HFF-Myc (cell line): Measurements from ENCODE around the gene PXMP4.

Source experiments
- DNase-seq: peaks from one replicate; pipeline ENCODE4 v3.0.0-alpha.2; 2011; ENCODE audit warnings: low read depth; ENCODE audit errors: extremely low read depth
- H3K4me3 ChIP-seq: replicated peaks from 2 replicates; pipeline ENCODE4 v1.5.1; 2011; ENCODE audit warnings: low read depth, mild to moderate bottlenecking, control low read depth, low read length
- TF ChIP-seq, protein P1 (sequence below): IDR thresholded peaks from 2 replicates; pipeline ENCODE4 v1.5.1; 2012; ENCODE audit warnings: mild to moderate bottlenecking, low read depth, low read length, control low read depth; ENCODE audit errors: missing control alignments

PXMP4 gene

DNA sequence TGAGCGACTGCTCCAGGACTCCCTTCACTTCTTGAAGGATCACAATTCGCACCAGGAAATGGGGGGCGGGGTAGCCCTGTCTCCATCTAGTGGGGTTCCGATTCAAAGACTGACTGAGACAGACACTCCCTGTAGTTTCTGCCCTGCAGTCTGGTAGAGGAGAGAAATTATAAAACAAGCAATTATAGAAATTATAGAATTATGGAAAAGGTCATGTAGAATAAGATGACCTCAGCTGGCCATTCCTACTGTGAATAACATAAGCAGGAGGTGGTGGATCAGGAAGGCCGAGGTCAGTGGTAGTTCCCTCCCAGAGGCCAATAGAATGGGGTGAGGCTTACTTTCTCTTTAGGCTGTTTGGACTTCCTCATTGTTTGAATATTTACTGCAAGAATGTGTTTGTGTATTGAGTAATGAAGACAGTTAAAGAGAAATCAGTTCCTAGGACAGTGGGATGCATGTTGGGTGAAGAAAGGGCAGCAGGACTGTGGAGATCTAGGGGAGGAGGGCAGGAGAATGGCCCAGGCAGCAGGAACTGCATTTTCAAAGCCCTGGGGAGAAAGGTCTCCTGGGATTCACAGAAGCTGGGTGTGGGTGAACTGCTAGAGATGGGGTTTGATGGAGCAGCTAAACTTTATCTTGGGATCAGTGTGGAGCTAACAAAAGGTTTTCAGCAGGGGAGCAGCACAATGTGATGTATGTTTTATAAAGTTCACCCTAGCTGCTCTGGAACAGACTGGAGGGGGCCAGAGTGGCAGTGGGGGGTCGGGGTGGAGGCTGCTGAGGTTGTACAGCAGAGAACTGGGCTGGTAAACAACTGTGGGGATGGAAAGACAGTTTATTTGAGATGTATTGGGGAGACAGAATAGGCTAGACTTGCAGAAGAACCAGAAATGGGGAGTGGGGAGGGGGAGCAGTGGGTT, 13.8 kb upstream of the PXMP4 start:
- H3K4me3 ChIP-seq, result no peak overlapping the region
- no peak for DNase-seq
- TF ChIP-seq, protein P1, sequence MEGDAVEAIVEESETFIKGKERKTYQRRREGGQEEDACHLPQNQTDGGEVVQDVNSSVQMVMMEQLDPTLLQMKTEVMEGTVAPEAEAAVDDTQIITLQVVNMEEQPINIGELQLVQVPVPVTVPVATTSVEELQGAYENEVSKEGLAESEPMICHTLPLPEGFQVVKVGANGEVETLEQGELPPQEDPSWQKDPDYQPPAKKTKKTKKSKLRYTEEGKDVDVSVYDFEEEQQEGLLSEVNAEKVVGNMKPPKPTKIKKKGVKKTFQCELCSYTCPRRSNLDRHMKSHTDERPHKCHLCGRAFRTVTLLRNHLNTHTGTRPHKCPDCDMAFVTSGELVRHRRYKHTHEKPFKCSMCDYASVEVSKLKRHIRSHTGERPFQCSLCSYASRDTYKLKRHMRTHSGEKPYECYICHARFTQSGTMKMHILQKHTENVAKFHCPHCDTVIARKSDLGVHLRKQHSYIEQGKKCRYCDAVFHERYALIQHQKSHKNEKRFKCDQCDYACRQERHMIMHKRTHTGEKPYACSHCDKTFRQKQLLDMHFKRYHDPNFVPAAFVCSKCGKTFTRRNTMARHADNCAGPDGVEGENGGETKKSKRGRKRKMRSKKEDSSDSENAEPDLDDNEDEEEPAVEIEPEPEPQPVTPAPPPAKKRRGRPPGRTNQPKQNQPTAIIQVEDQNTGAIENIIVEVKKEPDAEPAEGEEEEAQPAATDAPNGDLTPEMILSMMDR, result no peak

DNA sequence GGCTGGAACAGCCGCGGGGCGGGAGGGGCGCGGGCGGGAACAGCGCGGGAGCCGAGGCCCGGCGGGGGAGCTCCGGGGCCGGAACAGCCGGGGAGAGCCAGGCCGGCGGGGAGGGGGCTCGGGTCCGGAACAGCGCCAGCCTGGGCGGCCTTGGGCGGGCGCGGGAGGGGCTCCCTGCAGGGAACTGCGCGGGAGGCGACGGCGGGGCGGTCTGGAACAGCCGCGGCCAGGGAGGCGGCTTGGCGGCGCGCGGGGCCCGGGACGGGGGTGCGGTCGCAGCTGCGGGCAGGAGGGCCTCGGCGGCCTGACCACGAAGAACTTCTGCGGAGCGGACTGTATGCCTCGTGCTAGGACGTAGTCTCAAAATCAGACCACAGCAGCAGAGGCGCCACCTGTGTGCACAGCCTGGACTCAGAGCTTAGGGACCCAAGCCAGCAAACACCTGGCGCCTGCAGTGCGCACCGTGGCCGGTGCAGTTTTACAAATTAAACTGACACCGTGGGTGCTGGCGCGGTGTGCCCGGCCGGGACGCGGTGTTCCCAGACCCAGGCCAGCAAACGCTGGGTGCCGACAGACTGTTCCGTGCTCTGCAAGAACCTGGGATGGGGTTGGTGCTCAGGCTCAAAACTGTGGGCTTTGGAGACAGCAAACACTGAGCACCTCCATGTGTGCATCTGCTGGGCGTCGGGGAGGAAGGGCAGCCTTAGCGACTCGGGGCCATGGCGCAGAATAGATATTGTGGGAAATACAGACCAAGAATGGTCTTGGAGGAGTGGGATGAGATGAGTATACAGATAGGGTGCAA, 12.3 kb upstream of the PXMP4 start:
- TF ChIP-seq, protein P1, result no peak
- no peak for DNase-seq

DNA sequence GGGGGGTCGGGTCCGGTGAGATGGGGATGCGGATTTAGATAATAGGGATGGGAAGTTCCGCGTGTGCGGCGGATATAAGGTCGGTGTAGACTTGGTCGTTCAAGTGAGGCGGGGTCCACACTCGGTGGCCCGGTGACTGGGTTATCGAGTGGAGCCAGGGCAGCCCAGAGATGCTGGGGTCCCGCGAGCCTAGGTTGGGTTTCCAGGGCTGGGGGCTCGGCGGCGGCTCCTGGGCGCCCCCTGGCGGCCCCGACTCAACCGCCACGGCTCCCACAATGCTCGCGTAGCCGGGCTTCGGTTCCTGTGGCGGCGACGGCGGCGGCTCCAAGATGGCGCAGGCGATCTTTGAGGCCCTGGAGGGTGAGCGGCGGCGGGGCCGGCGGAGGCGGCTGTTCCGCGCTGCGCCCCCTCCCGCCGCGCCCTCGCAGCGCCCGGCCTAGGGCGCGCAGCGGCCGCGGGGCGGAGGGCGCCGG, 11.6 kb upstream of the PXMP4 start, which contains the start of gene ZNF341:
TSS of gene ZNF341 (plus strand) at position 304 of the 473 bp plus-strand sequence. CDS start at position 330, 26 bp downstream.
- TF ChIP-seq, protein P1, result peak; percentile 77
- peak within 1 kb of the TSS; percentile 56 for H3K4me3 ChIP-seq
- DNase-seq, result no peak

More for the DNA sequence above, 12.3 kb upstream of the PXMP4 start:
- peak overlapping the region; percentile 56 for H3K4me3 ChIP-seq

DNA sequence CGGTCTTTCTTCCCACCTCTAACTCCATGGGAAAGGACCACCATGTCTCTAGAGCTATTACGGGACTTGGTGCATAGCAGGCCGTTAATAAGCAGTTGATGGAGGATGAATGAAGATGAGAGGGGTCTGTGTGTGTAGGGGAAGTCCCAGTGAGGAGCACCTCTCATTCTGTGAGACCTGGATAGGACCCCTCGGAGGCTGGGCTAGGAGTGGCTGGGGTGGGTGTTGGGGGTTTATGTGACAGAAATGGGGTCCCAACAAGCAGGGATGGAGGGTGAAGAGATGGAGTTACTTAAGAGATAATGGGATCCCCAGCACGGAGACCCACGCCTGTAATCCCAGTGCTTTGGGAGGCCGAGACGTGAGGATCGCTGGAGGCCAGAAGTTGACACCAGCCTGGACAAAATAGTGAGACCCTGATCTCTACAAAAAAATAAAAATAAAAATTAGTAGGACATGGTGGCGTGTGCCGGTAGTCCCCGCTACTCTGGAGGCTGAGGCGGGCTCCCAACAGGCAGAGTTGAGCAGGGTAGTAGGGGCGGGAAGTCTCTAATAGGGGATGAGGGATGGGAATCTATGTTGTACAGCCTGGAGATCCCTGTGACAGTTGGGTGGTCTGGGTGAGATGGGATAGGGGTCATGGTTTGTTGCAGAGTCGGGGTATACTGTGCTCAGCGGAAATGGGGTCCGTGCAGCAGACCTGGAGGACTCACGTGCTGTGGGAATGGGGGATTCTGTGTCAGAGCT, 11.0 kb upstream of the PXMP4 start:
- H3K4me3 ChIP-seq, result peak overlapping the region; percentile 43
- TF ChIP-seq, protein P1, result no peak
- DNase-seq, result no peak

DNA sequence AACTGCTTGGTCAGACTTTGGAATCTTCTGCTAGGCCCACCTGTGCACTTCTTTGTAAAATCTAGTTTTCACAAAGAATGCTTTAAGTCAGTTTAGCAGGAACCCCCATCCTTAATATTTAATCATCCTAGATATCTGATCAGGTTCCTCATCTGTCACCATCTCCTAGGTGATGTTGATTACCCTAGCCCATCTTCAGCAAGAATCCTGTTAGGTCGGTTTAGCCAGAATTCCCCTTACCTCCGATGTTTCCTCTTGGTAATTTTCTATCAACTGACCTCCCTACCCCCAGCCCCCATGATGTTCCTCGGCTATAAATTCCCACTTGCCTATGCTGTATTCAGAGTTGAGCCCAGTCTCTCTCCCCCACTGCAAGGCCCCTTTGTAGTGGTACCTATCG, 9.0 kb upstream of the PXMP4 start:
- TF ChIP-seq, protein P1, result no peak
- DNase-seq, result no peak
- no peak overlapping the region for H3K4me3 ChIP-seq

- DNase-seq, result no peak
- H3K4me3 ChIP-seq, result no peak overlapping the region
- TF ChIP-seq, protein P1, result no peak
Measured at GRCh38 chr20:33728463-33728862, 8.4 kb upstream of the PXMP4 start.
